Right cardiac atrium (tissue), 5 donors: ENCODE results near the gene RFC4. TPM values are rescaled to one million over a fixed set of nuclear protein-coding genes. Genes with fewer than 3 reads are reported as not detected.

Source experiments
- ATAC-seq, 2 donors: fragments of 200-7000 bp; cut with Tn5 transposase; one replicate each; pipeline versions ENCODE4 v1.8.0 to v1.9.1; 2020; ENCODE audit warnings: moderate library complexity in 2 of 2, mild to moderate bottlenecking in 1 of 2
- DNase-seq, 3 donors: peaks; one replicate each; pipeline ENCODE4 v3.0.0-alpha.2; 2020
- H3K27ac ChIP-seq: one replicate; pipeline ENCODE4 v1.5.1; 2013; ENCODE audit warnings: mild to moderate bottlenecking, low read length, control low read depth, moderate library complexity
- H3K27me3 ChIP-seq: one replicate; pipeline ENCODE4 v1.6.1; 2013; ENCODE audit not compliant: control insufficient read depth, insufficient read depth
- H3K4me1 ChIP-seq: one replicate; pipeline ENCODE4 v1.6.1; 2013; ENCODE audit warnings: low read length; ENCODE audit not compliant: control insufficient read depth, insufficient read depth
- H3K4me3 ChIP-seq: one replicate; pipeline ENCODE4 v1.5.1; 2013; ENCODE audit warnings: low read length, control low read depth
- H3K9me3 ChIP-seq: one replicate; pipeline ENCODE4 v1.6.1; 2013; ENCODE audit warnings: low read length; ENCODE audit not compliant: control insufficient read depth
- WGBS: extraction: QIAGEN DNeasy Blood & Tissue Kit; methylation state at CpG from one replicate; pipeline ENCODE4 v1.1.7; 2013; 5-methylcytosine and 5-hydroxymethylcytosine counted together
- intact Hi-C, 4 donors: fragments of 100-400 bp; cut with DNase I; formaldehyde crosslinking; loops; one replicate each; pipeline versions ENCODE4 v1.11.0 to v1.14.0; 2022 to 2023
- polyA plus RNA-seq: library from polyadenylated mRNA; stranded (reverse); fragments of 200-250 nt; gene quantifications from one replicate; pipeline ENCODE4 v1.2.3, GENCODE V29; 2013
- total RNA-seq, 4 donors: library from RNA; stranded (reverse); fragmentation: NEBNext Ultra II Directional; extraction: Animal tissue kit (Norgen Biotek cat#: 25700); gene quantifications; one replicate each; pipeline ENCODE4 v1.2.1, GENCODE V29; 2021
- donor health status: healthy with polysubstance abuse.
- donor health status: DM: no; HTN: yes; CAD: no.
- donor health status: DM: no; HTN: no; CAD: no.
- donor health status: DM: no; HTN: yes; CAD: no; lungs with severe emphysema.
- donor health status: DM: yes; HTN: yes; CAD: no.

RFC4 gene
- total and polyA plus RNA-seq, 5 donors: 7.2 to 13.6 (median 10.0) TPM

GRCh38 chr3:186760897-186761447 lies 45.3 kb downstream of the RFC4 start:
- ATAC-seq: no peak
- DNase-seq: no peak

DNA sequence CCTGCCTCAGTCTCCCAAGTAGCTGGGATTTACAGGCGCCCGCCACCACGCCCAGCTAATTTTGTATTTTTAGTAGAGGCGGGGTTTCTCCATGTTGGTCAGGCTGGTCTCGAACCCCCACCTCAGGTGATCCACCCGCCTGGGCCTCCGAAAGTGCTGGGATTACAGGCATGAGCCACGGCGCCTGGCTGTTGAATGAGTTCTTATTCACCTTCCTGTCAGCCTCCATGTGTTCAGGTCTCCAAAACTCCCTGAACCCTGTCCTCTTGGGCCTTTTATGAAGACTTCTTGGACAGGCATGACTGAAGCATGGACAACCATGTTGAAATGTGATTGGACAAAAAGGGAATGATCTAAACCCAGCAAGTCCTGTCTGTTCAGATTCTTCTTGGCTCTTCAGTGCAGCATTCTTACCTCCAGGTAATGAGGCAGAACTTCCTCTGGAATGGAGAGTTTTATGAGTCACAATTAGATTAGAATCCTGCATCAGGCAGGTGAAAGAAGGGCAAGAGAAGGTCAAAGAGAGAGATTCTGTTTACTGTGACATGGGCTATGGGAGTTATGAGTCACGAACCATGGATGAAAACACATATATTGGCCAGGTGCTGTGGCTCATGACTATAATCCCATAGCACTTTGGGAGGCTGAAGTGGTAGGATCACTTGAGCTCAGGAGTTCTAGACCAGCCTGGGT lies 46.0 kb downstream of the RFC4 start:
- ATAC-seq: no peak
- Histone ChIP-seq H3K4me1 (no peaks in the 10 kb centered on the region), H3K4me3 (no peak overlapping the region), H3K27ac (no peak overlapping the region), H3K9me3 (no peaks in the 10 kb centered on the region), H3K27me3 (no peaks in the 10 kb centered on the region)
- 97% methylated on average over 10 of the region's 10 CpGs for WGBS
- DNase-seq: no peak
- intact Hi-C loops: no loop called here

More at GRCh38 chr3:186760897-186761447, 45.3 kb downstream of the RFC4 start:
- no peaks in the 10 kb centered on the region for H3K4me1 ChIP-seq
- H3K27ac ChIP-seq: no peak overlapping the region
- H3K27me3 ChIP-seq: no peaks in the 10 kb centered on the region
- H3K9me3 ChIP-seq: no peaks in the 10 kb centered on the region
- H3K4me3 ChIP-seq: no peak overlapping the region
- WGBS: 94% methylated on average over 8 of the region's 8 CpGs
- intact Hi-C loops: no loop called here

GRCh38 chr3:186759231-186759930 lies 46.9 kb downstream of the RFC4 start:
- H3K27ac ChIP-seq: no peak overlapping the region
- H3K4me1 ChIP-seq: no peaks in the 10 kb centered on the region
- H3K27me3 ChIP-seq: no peaks in the 10 kb centered on the region
- intact Hi-C loops: loop anchor here in 1 of 4 donors (10.0 kb wide), 1 partner anchor 145 kb away; the partner anchor contains the start of gene AHSG
- 75% methylated on average over 11 of the region's 11 CpGs for WGBS
- ATAC-seq (no peak), DNase-seq (no peak)
- H3K4me3 ChIP-seq: no peak overlapping the region
- no peaks in the 10 kb centered on the region for H3K9me3 ChIP-seq

GRCh38 chr3:186757686-186758220 lies 48.5 kb downstream of the RFC4 start:
- Histone ChIP-seq H3K9me3 (no peaks in the 10 kb centered on the region), H3K4me3 (no peak overlapping the region), H3K27me3 (no peaks in the 10 kb centered on the region), H3K4me1 (no peaks in the 10 kb centered on the region), H3K27ac (no peak overlapping the region)
- ATAC-seq (no peak), DNase-seq (no peak)
- 74% methylated on average over 8 of the region's 8 CpGs for WGBS
- intact Hi-C loops: loop anchor here in 1 of 4 donors (10.0 kb wide), 1 partner anchor 143 kb away; the partner anchor contains the start of gene AHSG

DNA sequence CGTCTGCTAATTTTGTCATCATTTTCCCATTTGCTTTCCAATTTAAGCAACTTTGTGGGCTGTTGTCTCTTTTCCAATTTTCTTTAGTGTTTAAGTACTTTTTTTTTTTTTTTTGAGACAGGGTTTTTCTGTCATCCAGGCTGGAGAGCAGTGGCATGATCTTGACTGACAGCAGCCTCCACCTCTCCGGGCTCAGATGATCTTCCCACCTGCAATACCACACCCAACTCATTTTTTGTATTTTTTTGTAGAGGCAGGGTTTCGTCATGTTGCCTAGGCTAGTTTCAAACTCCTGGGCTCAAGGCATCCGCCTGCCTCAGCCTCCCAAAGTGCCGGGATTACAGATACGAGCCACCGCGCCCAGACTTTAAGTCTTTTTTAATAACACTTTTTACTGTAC lies 49.1 kb downstream of the RFC4 start:
- no peak overlapping the region for H3K27ac ChIP-seq
- no peaks in the 10 kb centered on the region for H3K27me3 ChIP-seq
- H3K4me3 ChIP-seq: no peak overlapping the region
- no peaks in the 10 kb centered on the region for H3K9me3 ChIP-seq
- H3K4me1 ChIP-seq: no peaks in the 10 kb centered on the region
- DNase-seq (no peak), ATAC-seq (no peak)
- WGBS: 77% methylated on average over 8 of the region's 8 CpGs
- intact Hi-C loops: loop anchor here in 1 of 4 donors (10.0 kb wide), 1 partner anchor 142 kb away; the partner anchor contains the start of gene AHSG

DNA sequence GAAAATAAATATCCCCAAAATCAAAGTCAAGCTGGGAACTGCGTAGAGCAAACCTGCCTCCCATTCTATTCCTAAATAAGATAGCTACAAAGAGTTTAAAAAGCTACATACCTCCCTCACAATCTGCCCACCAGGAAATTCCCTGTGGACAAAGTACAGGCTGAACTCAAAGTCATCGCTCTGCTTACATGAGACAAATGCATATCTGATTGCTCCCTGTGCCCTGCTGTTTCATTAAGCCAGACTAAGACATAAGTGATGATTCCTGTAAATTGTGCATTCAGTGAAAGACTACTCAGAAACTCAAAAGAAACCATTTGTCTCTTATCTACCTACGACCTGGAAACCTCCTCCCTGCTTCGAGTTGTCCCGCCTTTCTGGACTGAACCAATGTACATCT lies 51.4 kb downstream of the RFC4 start:
- Histone ChIP-seq H3K27ac (no peak overlapping the region), H3K4me1 (no peaks in the 10 kb centered on the region), H3K9me3 (no peaks in the 10 kb centered on the region), H3K4me3 (no peak overlapping the region), H3K27me3 (no peaks in the 10 kb centered on the region)
- WGBS: 87% methylated on average over 5 of the region's 5 CpGs
- DNase-seq (no peak), ATAC-seq (no peak)
- intact Hi-C loops: loop anchor here (5.0 to 10.0 kb wide), 3 partner anchors 138 to 143 kb away; partner anchors contain the start of gene AHSG (in 2 of the 4)

DNA sequence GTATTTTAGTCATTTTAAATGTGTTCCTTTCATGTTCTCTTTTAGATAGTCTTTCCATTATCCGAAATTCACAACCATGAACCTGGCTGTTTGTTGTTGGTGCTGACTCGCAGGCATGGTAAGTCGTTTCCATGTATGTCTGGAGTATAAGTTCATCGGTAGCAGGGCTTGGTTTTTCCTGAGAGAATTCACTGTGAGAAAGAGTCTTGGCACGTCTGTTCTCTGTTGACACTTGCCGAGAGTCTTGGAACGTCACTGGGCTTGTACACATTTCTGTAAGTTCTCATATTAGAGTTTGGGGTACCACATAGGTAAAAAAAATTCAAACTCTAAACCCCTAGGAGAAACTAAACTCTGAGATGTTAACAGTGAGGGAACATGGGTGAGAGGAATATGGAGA lies 52.3 kb downstream of the RFC4 start:
- no peak overlapping the region for H3K4me3 ChIP-seq
- no peak for ATAC-seq
- H3K4me1 ChIP-seq: no peaks in the 10 kb centered on the region
- WGBS: 76% methylated on average over 7 of the region's 7 CpGs
- no peak overlapping the region for H3K27ac ChIP-seq
- H3K27me3 ChIP-seq: no peaks in the 10 kb centered on the region
- no peaks in the 10 kb centered on the region for H3K9me3 ChIP-seq
- no peak for DNase-seq
- intact Hi-C loops: loop anchor here (5.0 to 10.0 kb wide), 3 partner anchors 137 to 142 kb away; partner anchors contain the start of gene AHSG (in 2 of the 4)

GRCh38 chr3:186751480-186751879 lies 54.8 kb downstream of the RFC4 start:
- Histone ChIP-seq H3K9me3 (no peaks in the 10 kb centered on the region), H3K27me3 (no peaks in the 10 kb centered on the region), H3K27ac (peak overlapping the region; percentile 17), H3K4me3 (no peak overlapping the region), H3K4me1 (no peaks in the 10 kb centered on the region)
- ATAC-seq: no peak
- 53% methylated on average over 3 of the region's 3 CpGs for WGBS
- intact Hi-C loops: loop anchor here (5.0 to 10.0 kb wide), 3 partner anchors 134 to 139 kb away; partner anchors contain the start of gene AHSG (in 2 of the 4)
- no peak for DNase-seq

- intact Hi-C loops: loop anchor here (5.0 to 10.0 kb wide), 3 partner anchors 133 to 138 kb away; partner anchors contain the start of gene AHSG (in 2 of the 4)
- H3K4me1 ChIP-seq: peaks cover 2% of the 10 kb centered on the region
Observed at GRCh38 chr3:186750316-186750715, 56.0 kb downstream of the RFC4 start.

GRCh38 chr3:186746008-186746407 lies 60.3 kb downstream of the RFC4 start:
- Histone ChIP-seq H3K4me1 (peaks cover 2% of the 10 kb centered on the region), H3K27ac (no peak overlapping the region), H3K4me3 (no peak overlapping the region), H3K27me3 (no peaks in the 10 kb centered on the region), H3K9me3 (no peaks in the 10 kb centered on the region)
- DNase-seq (peak; percentile 55 to 78 (median 77)), ATAC-seq (peak; percentile 95 to 98)
- 5% methylated on average over 10 of the region's 10 CpGs for WGBS
- intact Hi-C loops: no loop called here

More at GRCh38 chr3:186750316-186750715, 56.0 kb downstream of the RFC4 start:
- no peaks in the 10 kb centered on the region for H3K27me3 ChIP-seq
- no peaks in the 10 kb centered on the region for H3K9me3 ChIP-seq
- 94% methylated on average over 2 of the region's 2 CpGs for WGBS
- ATAC-seq (no peak), DNase-seq (no peak)
- H3K4me3 ChIP-seq: no peak overlapping the region
- H3K27ac ChIP-seq: no peak overlapping the region
